Placental pericyte (primary cell): ENCODE data around the gene BST2. TPM values are rescaled to one million over a fixed set of nuclear protein-coding genes. Genes with fewer than 3 reads are reported as not detected.

ENCODE experiments used
- total RNA-seq: library from RNA; depleted of rRNA; stranded (reverse); fragments of >200 nt; gene quantifications from 2 replicates; pipeline ENCODE4 v1.2.3, GENCODE V29; 2012

Gene BST2, protein sequence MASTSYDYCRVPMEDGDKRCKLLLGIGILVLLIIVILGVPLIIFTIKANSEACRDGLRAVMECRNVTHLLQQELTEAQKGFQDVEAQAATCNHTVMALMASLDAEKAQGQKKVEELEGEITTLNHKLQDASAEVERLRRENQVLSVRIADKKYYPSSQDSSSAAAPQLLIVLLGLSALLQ
- 6.2 and 36.3 TPM in 2 replicates for total RNA-seq

DNA sequence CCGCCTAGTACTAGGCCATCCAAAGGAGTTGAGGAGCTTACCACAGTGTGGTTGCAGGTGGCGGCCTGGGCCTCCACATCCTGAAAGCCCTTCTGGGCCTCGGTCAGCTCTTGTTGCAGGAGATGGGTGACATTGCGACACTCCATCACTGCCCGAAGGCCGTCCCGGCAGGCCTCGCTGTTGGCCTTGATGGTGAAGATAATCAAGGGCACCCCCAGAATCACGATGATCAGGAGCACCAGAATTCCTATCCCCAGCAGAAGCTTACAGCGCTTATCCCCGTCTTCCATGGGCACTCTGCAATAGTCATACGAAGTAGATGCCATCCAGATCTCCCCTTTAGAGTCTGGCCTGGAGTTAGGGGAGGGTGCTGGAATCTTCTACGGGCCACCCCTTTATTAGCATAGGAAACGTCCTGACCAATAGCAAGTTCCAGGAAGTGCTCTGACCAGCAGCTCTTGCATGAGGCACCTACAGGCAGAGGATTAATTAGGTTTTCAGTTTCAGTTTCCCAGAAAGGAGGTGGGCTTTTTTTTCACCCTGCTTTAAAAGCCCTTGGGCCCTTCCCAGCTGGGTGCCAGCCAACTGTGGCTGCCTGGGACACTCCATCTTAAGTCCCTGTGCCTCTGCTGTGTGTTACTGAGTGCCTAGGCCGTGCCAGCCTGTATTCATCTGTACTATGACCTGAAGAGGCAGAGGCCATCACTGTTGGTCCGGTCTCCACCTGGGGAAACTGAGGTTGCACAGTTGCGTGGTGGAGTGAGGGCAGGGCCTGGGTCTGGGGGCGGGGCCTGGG lies at the start of gene BST2:
BST2 (minus strand) TSS at position 381 of the 796 bp plus-strand sequence; CDS start at position 326, 55 bp downstream.

GRCh38 chr19:17448131-17448967 lies 42.9 kb upstream of the BST2 start, which contains the start of gene TMEM221:
TMEM221 (minus strand) TSS chr19:17448668; CDS start chr19:17448462, 206 bp downstream.

GRCh38 chr19:17419621-17420474 lies 14.4 kb upstream of the BST2 start, which contains the start of gene MVB12A:
MVB12A (plus strand) TSS chr19:17420047; CDS start chr19:17420136, 89 bp downstream.

GRCh38 chr19:17393914-17394313 lies 11.5 kb downstream of the BST2 start, which contains the start of gene CCDC194:
CCDC194 (minus strand) TSS chr19:17394196; CDS start chr19:17394158, 38 bp downstream.

GRCh38 chr19:17376935-17377600 lies 28.4 kb downstream of the BST2 start, which contains the start of gene PLVAP:
PLVAP (minus strand) TSS chr19:17377342; CDS start chr19:17377288, 54 bp downstream.

Other genes starting within 250 kb of the BST2 start
- 15.2 and 52.7 TPM in 2 replicates for gene USE1, start 190.3 kb downstream of the BST2 start, total RNA-seq
- 5.4 and 6.3 TPM in 2 replicates for gene OCEL1, start 179.4 kb downstream of the BST2 start, total RNA-seq
- gene NR2F6, start 159.7 kb downstream of the BST2 start, total RNA-seq, result 60.6 and 86.5 TPM in 2 replicates
- 0.14 TPM in 1 of 2 replicates, not detected in the other for gene USHBP1, start 140.9 kb downstream of the BST2 start, total RNA-seq
- 93.4 and 96.1 TPM in 2 replicates for gene BABAM1, start 138.2 kb downstream of the BST2 start, total RNA-seq
- 0.44 and 0.57 TPM in 2 replicates for gene ANKLE1, start 123.7 kb downstream of the BST2 start, total RNA-seq
- 8.3 and 12.0 TPM in 2 replicates for gene ABHD8, start 102.2 kb downstream of the BST2 start, total RNA-seq
- gene MRPL34, start 99.8 kb downstream of the BST2 start, total RNA-seq, result 26.7 and 51.8 TPM in 2 replicates
- gene DDA1, start 96.1 kb downstream of the BST2 start, total RNA-seq, result 28.0 and 29.3 TPM in 2 replicates
- gene ANO8, start 70.8 kb downstream of the BST2 start, total RNA-seq, result 4.4 and 6.6 TPM in 2 replicates
- 13.3 and 24.3 TPM in 2 replicates for gene GTPBP3, start 68.1 kb downstream of the BST2 start, total RNA-seq
- gene PLVAP, start 28.3 kb downstream of the BST2 start, total RNA-seq, result not detected in 2 replicates
- gene CCDC194, start 11.4 kb downstream of the BST2 start, total RNA-seq, result 0.22 TPM in 1 of 2 replicates, not detected in the other
- 43.8 and 56.0 TPM in 2 replicates for gene MVB12A, start 14.4 kb upstream of the BST2 start, total RNA-seq
- gene TMEM221, start 43.0 kb upstream of the BST2 start, total RNA-seq, result not detected in 2 replicates
- gene NXNL1, start 55.3 kb upstream of the BST2 start, total RNA-seq, result not detected in 2 replicates
- 10.2 and 22.8 TPM in 2 replicates for gene SLC27A1, start 64.9 kb upstream of the BST2 start, total RNA-seq
- 52.0 and 110 TPM in 2 replicates for gene PGLS, start 106.0 kb upstream of the BST2 start, total RNA-seq
- 200 and 201 TPM in 2 replicates for gene COLGALT1, start 150.0 kb upstream of the BST2 start, total RNA-seq